HG03097 (cell line): Measurements from ENCODE around the gene PLEKHB2.
A peak's percentile ranks its signal among the peaks of the same experiment; 100 is the strongest.
"Not testable (repeated sequence)": the region's sequence is repeated elsewhere in the genome, so short reads cannot be mapped to it uniquely, and the experiment has no call there.

ENCODE experiments used
- ATAC-seq: cut with Tn5 transposase; IDR thresholded peaks from one replicate; pipeline ENCODE4 v1.9.1; 2021; ENCODE audit not compliant: unreplicated experiment, low FRiP score

Gene PLEKHB2

GRCh38 chr2:131142849-131143248, 37.7 kb downstream of the PLEKHB2 start:
- ATAC-seq = no peak

GRCh38 chr2:131143803-131144202, 38.7 kb downstream of the PLEKHB2 start:
- no peak for ATAC-seq

GRCh38 chr2:131145040-131145439, 39.9 kb downstream of the PLEKHB2 start:
- ATAC-seq = no peak

- no peak for ATAC-seq
Measured at GRCh38 chr2:131146231-131146630, 41.1 kb downstream of the PLEKHB2 start.

GRCh38 chr2:131146749-131147148, 41.6 kb downstream of the PLEKHB2 start:
- no peak for ATAC-seq

- no peak for ATAC-seq
Measured at GRCh38 chr2:131148426-131148825, 43.3 kb downstream of the PLEKHB2 start.

- not testable (repeated sequence) for ATAC-seq
Measured at GRCh38 chr2:131150109-131150508, 45.0 kb downstream of the PLEKHB2 start.

- no peak for ATAC-seq
Measured at GRCh38 chr2:131151398-131151797, 46.3 kb downstream of the PLEKHB2 start.

GRCh38 chr2:131152074-131152473, 46.9 kb downstream of the PLEKHB2 start:
- ATAC-seq = no peak

GRCh38 chr2:131153529-131153928, 48.4 kb downstream of the PLEKHB2 start:
- no peak for ATAC-seq

GRCh38 chr2:131154071-131154531, 49.0 kb downstream of the PLEKHB2 start:
- ATAC-seq = peak; percentile 90

- no peak for ATAC-seq
Measured at GRCh38 chr2:131154647-131155046, 49.5 kb downstream of the PLEKHB2 start.

GRCh38 chr2:131155208-131155855, 50.2 kb downstream of the PLEKHB2 start:
- ATAC-seq = no peak

- no peak for ATAC-seq
Measured at GRCh38 chr2:131156452-131157149, 51.5 kb downstream of the PLEKHB2 start.

GRCh38 chr2:131165562-131165961, 60.4 kb downstream of the PLEKHB2 start:
- ATAC-seq = not testable (repeated sequence)

GRCh38 chr2:131168538-131168937, 63.4 kb downstream of the PLEKHB2 start:
- ATAC-seq = no peak

- not testable (repeated sequence) for ATAC-seq
Measured at GRCh38 chr2:131178050-131178449, 72.9 kb downstream of the PLEKHB2 start.

GRCh38 chr2:131178721-131179418, 73.7 kb downstream of the PLEKHB2 start:
- not testable (repeated sequence) for ATAC-seq

GRCh38 chr2:131181451-131181850, 76.3 kb downstream of the PLEKHB2 start:
- not testable (repeated sequence) for ATAC-seq

- not testable (repeated sequence) for ATAC-seq
Measured at GRCh38 chr2:131193421-131193820, 88.3 kb downstream of the PLEKHB2 start.

- not testable (repeated sequence) for ATAC-seq
Measured at GRCh38 chr2:131196186-131196585, 91.0 kb downstream of the PLEKHB2 start.
